Testis (tissue), 2 donors: ENCODE measurements around the gene SERPINB8.

Experiments
- CTCF ChIP-seq, 3 experiments: fragments of 450-650 bp in 2 of 3; fragments of 200-600 bp in 1 of 3; sonication (generic) in 1 of 3; IDR thresholded peaks; one replicate each; pipeline ENCODE4 v1.5.1; 2016 to 2019; ENCODE audit warnings: antibody characterized with exemption in 3 of 3, mild to moderate bottlenecking in 2 of 3, moderate library complexity in 1 of 3
- POLR2A ChIP-seq: fragments of 450-650 bp; IDR thresholded peaks from one replicate; pipeline ENCODE4 v1.6.1; 2017; ENCODE audit warnings: antibody characterized with exemption, mild to moderate bottlenecking, moderate library complexity

- TF ChIP-seq CTCF (IDR thresholded peaks at IDR 0.05) (no peak), POLR2A (no peak)
Observed at GRCh38 chr18:64031411-64031810, 61.5 kb downstream of the SERPINB8 start.
